CD4-positive, alpha-beta memory T cell (primary cell): Measurements from ENCODE around the gene COBLL1. TPM values are rescaled to one million over a fixed set of nuclear protein-coding genes. Genes with fewer than 3 reads are reported as not detected.

Source experiments
- CTCF ChIA-PET: fragments of 350-600 bp; sonication (Branson Sonifier 250); formaldehyde crosslinking; loops from one replicate; lab custom pipeline; 2021; ENCODE audit warnings: inconsistent platforms; ENCODE audit not compliant: partially characterized antibody; lab: Charles Lee
- POLR2A ChIA-PET: fragments of 350-600 bp; sonication (Branson Sonifier 250); formaldehyde crosslinking; loops from one replicate; lab custom pipeline; 2021; ENCODE audit not compliant: partially characterized antibody; lab: Charles Lee
- DNase-seq, 5 donors: peaks; one replicate each; pipeline versions ENCODE4 v3.0.0 to v3.0.0-alpha.2; 2020 to 2022; ENCODE audit warnings: mixed read lengths in 1 of 5
- H3K27ac ChIP-seq: one replicate; pipeline ENCODE4 v1.7.0; 2013; ENCODE audit warnings: low read depth, low read length
- H3K27me3 ChIP-seq: 2 replicates; pipeline ENCODE4 v1.7.0; 2013; ENCODE audit warnings: mild to moderate bottlenecking, low read length, moderate library complexity; ENCODE audit not compliant: insufficient read depth
- H3K36me3 ChIP-seq: 2 replicates; pipeline ENCODE4 v1.7.0; 2013; ENCODE audit warnings: mild to moderate bottlenecking, low read length, moderate library complexity; ENCODE audit not compliant: insufficient read depth
- H3K4me1 ChIP-seq: 2 replicates; pipeline ENCODE4 v1.7.0; 2013; ENCODE audit warnings: mild to moderate bottlenecking, low read length, moderate library complexity; ENCODE audit not compliant: insufficient read depth
- H3K4me3 ChIP-seq, 2 donors: one replicate each; pipeline ENCODE4 v1.7.0; 2013; ENCODE audit warnings: low read length in 2 of 2, mild to moderate bottlenecking in 1 of 2
- H3K9me3 ChIP-seq, 2 donors: one replicate each; pipeline ENCODE4 v1.7.0; 2013; ENCODE audit warnings: low read length in 2 of 2, control low read depth in 1 of 2; ENCODE audit not compliant: control insufficient read depth in 1 of 2
- H3K27ac Mint-ChIP-seq, 7 donors: one replicate each; pipeline ENCODE4 v1.8.0; 2020 to 2021; ENCODE audit warnings: mixed read lengths in 7 of 7, mild to moderate bottlenecking in 6 of 7, inconsistent platforms in 3 of 7, moderate library complexity in 3 of 7
- H3K27me3 Mint-ChIP-seq, 2 donors: one replicate each; pipeline ENCODE4 v1.8.0; 2020 to 2021; ENCODE audit warnings: mixed read lengths in 2 of 2
- H3K36me3 Mint-ChIP-seq, 2 donors: one replicate each; pipeline ENCODE4 v1.8.0; 2020 to 2021; ENCODE audit warnings: mixed read lengths in 2 of 2, inconsistent platforms in 1 of 2, mild to moderate bottlenecking in 1 of 2
- H3K4me1 Mint-ChIP-seq, 4 donors: one replicate each; pipeline ENCODE4 v1.8.0; 2020 to 2021; ENCODE audit warnings: mixed read lengths in 4 of 4, mild to moderate bottlenecking in 1 of 4
- H3K4me3 Mint-ChIP-seq, 8 donors: one replicate each; pipeline ENCODE4 v1.8.0; 2020 to 2021; ENCODE audit warnings: mixed read lengths in 8 of 8, mild to moderate bottlenecking in 7 of 8, moderate library complexity in 6 of 8, inconsistent platforms in 3 of 8
- H3K9me3 Mint-ChIP-seq, 8 donors: one replicate each; pipeline ENCODE4 v1.8.0; 2020 to 2021; ENCODE audit warnings: mixed read lengths in 8 of 8, mild to moderate bottlenecking in 5 of 8, inconsistent platforms in 3 of 8, moderate library complexity in 1 of 8
- intact Hi-C: fragments of 100-400 bp; cut with micrococcal nuclease; formaldehyde crosslinking; loops from one replicate; pipeline ENCODE4 v1.15.1; 2023
- polyA plus RNA-seq, 2 donors: library from polyadenylated mRNA; unstranded; fragments of 300-500 nt; fragmentation: Illumina TruSeq; gene quantifications; one replicate each; pipeline ENCODE4 v1.2.3, GENCODE V29; 2021
- total RNA-seq, 2 experiments: library from RNA; stranded (reverse); gene quantifications; one replicate each; pipeline ENCODE4 v1.2.3, GENCODE V29; 2021

Gene COBLL1
- total and polyA plus RNA-seq, 4 experiments from 2014 or later, result 0.42 TPM; not detected in 3

DNA sequence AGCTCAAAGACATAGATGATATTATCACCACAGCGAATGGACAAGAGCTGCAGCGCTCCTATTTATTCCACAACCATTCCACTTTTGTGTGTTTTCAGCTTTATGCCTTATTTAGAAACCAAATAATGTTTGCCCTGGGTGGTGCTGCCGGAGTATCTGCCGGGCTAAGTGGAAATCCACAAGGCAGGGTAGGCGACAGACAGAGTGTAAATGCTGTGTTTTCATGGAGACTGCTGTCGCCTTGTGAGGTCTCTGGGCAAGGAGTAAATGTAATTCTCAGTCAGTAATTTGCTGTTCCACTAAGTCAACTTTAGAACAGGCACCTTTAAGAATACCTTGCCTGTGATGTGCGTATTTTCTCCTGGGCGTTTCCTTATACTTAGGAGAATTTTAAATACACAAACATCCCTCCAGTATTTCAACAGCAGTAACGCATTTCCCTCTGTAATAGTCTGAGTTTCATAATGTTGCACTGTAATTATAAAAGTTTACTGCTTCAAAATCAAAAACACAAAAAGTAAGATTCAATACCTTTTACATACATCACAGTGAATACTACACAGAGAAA lies 60.9 kb downstream of the COBLL1 start:
- H3K36me3 Mint-ChIP-seq, result no peaks in the 10 kb centered on the region
- H3K4me1 ChIP-seq, result no peaks in the 10 kb centered on the region
- no peak for DNase-seq
- ChIA-PET POLR2A (no interaction called here), CTCF (no interaction called here)
- H3K9me3 Mint-ChIP-seq, result peaks cover 0 to 5% (median 1%) of the 10 kb centered on the region in 8 donors
- intact Hi-C loops, result no loop called here
- H3K4me3 ChIP-seq, result no peak overlapping the region
- H3K27me3 Mint-ChIP-seq, result no peaks in the 10 kb centered on the region
- no peaks in the 10 kb centered on the region for H3K4me1 Mint-ChIP-seq
- H3K27ac ChIP-seq, result no peak overlapping the region
- no peaks in the 10 kb centered on the region for H3K36me3 ChIP-seq
- H3K4me3 Mint-ChIP-seq, result no peak overlapping the region
- no peaks in the 10 kb centered on the region for H3K9me3 ChIP-seq
- H3K27ac Mint-ChIP-seq, result no peak overlapping the region
- H3K27me3 ChIP-seq, result no peaks in the 10 kb centered on the region

DNA sequence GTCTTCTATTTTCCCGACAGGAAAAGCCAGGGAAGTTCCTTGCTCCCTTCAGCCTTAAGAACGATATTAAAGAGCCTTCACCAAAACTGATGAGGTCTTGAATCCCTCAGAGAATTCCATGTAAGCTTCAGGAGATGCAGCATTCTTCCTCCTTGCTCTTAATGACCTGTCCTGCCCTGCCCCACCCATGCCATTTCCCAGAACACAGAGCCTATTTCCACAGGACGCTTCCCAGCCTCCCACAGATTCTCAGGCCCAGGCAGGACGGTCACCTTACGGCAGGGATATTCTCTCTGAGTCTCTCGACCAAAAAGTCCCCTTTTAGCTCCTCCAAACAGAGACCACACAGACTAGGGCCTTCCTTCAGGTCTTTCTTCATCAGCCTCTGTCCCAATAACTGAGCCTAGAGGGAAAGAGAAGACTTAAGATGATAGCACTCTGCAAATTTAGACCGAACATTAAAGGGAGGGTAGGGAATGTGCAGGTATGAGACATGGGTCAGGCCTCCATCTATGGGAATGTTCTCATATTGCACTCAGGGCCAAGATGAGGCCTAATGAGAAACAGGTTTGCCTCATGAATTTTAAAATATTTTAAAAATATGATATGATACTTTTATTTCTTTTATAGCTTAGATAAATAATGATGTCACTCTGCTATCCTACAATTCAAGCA lies 62.1 kb downstream of the COBLL1 start:
- intact Hi-C loops, result no loop called here
- no peak overlapping the region for H3K27ac Mint-ChIP-seq
- peaks cover 0 to 5% (median 1%) of the 10 kb centered on the region in 8 donors for H3K9me3 Mint-ChIP-seq
- H3K27ac ChIP-seq, result no peak overlapping the region
- no peaks in the 10 kb centered on the region for H3K4me1 Mint-ChIP-seq
- POLR2A ChIA-PET, result no interaction called here
- H3K27me3 Mint-ChIP-seq, result no peaks in the 10 kb centered on the region
- no peak for DNase-seq
- H3K9me3 ChIP-seq, result no peaks in the 10 kb centered on the region
- H3K4me1 ChIP-seq, result no peaks in the 10 kb centered on the region
- no peaks in the 10 kb centered on the region for H3K36me3 ChIP-seq
- no peaks in the 10 kb centered on the region for H3K36me3 Mint-ChIP-seq
- CTCF ChIA-PET, result no interaction called here
- no peak overlapping the region for H3K4me3 ChIP-seq
- no peaks in the 10 kb centered on the region for H3K27me3 ChIP-seq
- H3K4me3 Mint-ChIP-seq, result no peak overlapping the region

DNA sequence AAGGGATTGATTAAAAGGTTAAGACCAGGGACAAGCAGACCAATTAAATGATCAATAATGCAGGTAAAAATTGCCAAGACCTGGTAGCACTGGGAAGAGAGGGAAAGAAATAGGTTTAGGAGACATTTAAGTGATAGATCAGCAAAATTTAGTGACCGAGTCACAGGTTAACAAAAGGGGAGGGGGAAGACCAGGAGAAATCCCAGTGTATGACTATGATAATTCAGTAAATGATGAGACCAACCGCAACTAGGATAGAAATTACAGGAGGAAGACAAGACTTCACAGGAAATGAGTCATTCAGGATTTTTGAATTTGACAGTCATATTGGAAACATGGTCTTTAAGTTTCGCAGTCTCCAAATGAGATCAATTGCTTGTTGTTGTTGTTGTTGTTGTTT lies 62.9 kb downstream of the COBLL1 start:
- H3K36me3 Mint-ChIP-seq, result no peaks in the 10 kb centered on the region
- H3K27me3 Mint-ChIP-seq, result no peaks in the 10 kb centered on the region
- CTCF ChIA-PET, result no interaction called here
- intact Hi-C loops, result no loop called here
- no peak for DNase-seq
- H3K27ac Mint-ChIP-seq, result peak overlapping the region in 2 of 7 donors; percentile 0 to 35
- POLR2A ChIA-PET, result no interaction called here
- H3K4me3 ChIP-seq, result no peak overlapping the region
- H3K9me3 Mint-ChIP-seq, result peaks cover 0 to 5% (median 1%) of the 10 kb centered on the region in 8 donors
- no peak overlapping the region for H3K27ac ChIP-seq
- H3K4me1 Mint-ChIP-seq, result no peaks in the 10 kb centered on the region
- no peak overlapping the region for H3K4me3 Mint-ChIP-seq
- H3K27me3 ChIP-seq, result no peaks in the 10 kb centered on the region
- H3K36me3 ChIP-seq, result no peaks in the 10 kb centered on the region
- H3K9me3 ChIP-seq, result no peaks in the 10 kb centered on the region
- H3K4me1 ChIP-seq, result no peaks in the 10 kb centered on the region

DNA sequence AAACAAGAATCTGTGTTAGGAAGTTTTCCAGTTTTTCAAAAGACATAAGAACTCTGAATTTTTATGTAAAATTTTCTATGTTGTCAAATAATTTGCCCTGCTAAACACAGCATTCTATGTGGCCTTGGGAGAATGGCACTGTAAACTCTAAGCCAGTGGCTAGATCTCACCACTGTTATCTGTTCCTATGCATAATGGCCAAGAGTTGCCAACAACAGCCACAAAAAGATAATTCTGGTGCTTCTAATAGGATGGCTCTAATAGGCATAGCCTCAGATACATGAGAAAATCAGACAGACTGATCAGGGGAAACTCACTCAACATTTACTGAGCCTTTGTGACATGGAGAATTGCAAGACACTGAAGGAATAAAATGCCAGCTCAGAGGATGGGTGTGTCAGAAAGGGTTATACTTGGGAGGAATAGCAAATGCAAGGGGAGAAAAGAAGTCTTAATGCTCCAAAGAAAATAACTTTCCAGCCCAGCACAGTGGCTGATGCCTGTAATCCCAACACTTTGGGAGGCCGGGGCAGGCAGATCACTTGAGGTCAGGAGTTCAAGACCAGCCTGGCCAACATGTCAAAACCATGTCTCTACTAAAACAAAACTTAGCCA lies 63.7 kb downstream of the COBLL1 start:
- H3K36me3 Mint-ChIP-seq, result no peaks in the 10 kb centered on the region
- POLR2A ChIA-PET, result no interaction called here
- H3K27ac ChIP-seq, result no peak overlapping the region
- no peak for DNase-seq
- intact Hi-C loops, result no loop called here
- no peaks in the 10 kb centered on the region for H3K27me3 ChIP-seq
- CTCF ChIA-PET, result no interaction called here
- no peak overlapping the region for H3K27ac Mint-ChIP-seq
- no peaks in the 10 kb centered on the region for H3K27me3 Mint-ChIP-seq
- no peaks in the 10 kb centered on the region for H3K9me3 ChIP-seq
- no peak overlapping the region for H3K4me3 ChIP-seq
- H3K9me3 Mint-ChIP-seq, result peaks cover 0 to 3% (median 0%) of the 10 kb centered on the region in 8 donors
- no peaks in the 10 kb centered on the region for H3K4me1 Mint-ChIP-seq
- H3K4me3 Mint-ChIP-seq, result no peak overlapping the region
- no peaks in the 10 kb centered on the region for H3K36me3 ChIP-seq
- no peaks in the 10 kb centered on the region for H3K4me1 ChIP-seq

- Histone ChIP-seq H3K4me1 (no peaks in the 10 kb centered on the region), H3K36me3 (no peaks in the 10 kb centered on the region), H3K4me3 (no peak overlapping the region), H3K27me3 (no peaks in the 10 kb centered on the region), H3K9me3 (no peaks in the 10 kb centered on the region), H3K27ac (no peak overlapping the region)
- H3K27me3 Mint-ChIP-seq, result no peaks in the 10 kb centered on the region
- no peak overlapping the region for H3K27ac Mint-ChIP-seq
- H3K9me3 Mint-ChIP-seq, result peaks cover 0 to 3% (median 0%) of the 10 kb centered on the region in 8 donors
- no peaks in the 10 kb centered on the region for H3K36me3 Mint-ChIP-seq
- ChIA-PET POLR2A (no interaction called here), CTCF (no interaction called here)
- no peak overlapping the region for H3K4me3 Mint-ChIP-seq
- DNase-seq, result no peak
- no peaks in the 10 kb centered on the region for H3K4me1 Mint-ChIP-seq
- intact Hi-C loops, result no loop called here
These were observed 68.0 kb downstream of the COBLL1 start for GRCh38 chr2:164773635-164774034.

GRCh38 chr2:164773091-164773490 lies 68.5 kb downstream of the COBLL1 start:
- Mint-ChIP-seq H3K9me3 (peaks cover 0 to 3% (median 0%) of the 10 kb centered on the region in 8 donors), H3K4me3 (no peak overlapping the region), H3K4me1 (no peaks in the 10 kb centered on the region), H3K27ac (no peak overlapping the region), H3K27me3 (no peaks in the 10 kb centered on the region), H3K36me3 (no peaks in the 10 kb centered on the region)
- H3K27ac ChIP-seq, result no peak overlapping the region
- no peak overlapping the region for H3K4me3 ChIP-seq
- H3K9me3 ChIP-seq, result no peaks in the 10 kb centered on the region
- intact Hi-C loops, result no loop called here
- no peaks in the 10 kb centered on the region for H3K36me3 ChIP-seq
- H3K4me1 ChIP-seq, result no peaks in the 10 kb centered on the region
- CTCF ChIA-PET, result no interaction called here
- no peaks in the 10 kb centered on the region for H3K27me3 ChIP-seq
- DNase-seq, result no peak
- POLR2A ChIA-PET, result no interaction called here

GRCh38 chr2:164771897-164772296 lies 69.7 kb downstream of the COBLL1 start:
- H3K4me3 Mint-ChIP-seq, result no peak overlapping the region
- POLR2A ChIA-PET, result no interaction called here
- Histone ChIP-seq H3K4me3 (no peak overlapping the region), H3K27me3 (no peaks in the 10 kb centered on the region), H3K36me3 (no peaks in the 10 kb centered on the region), H3K9me3 (no peaks in the 10 kb centered on the region), H3K4me1 (no peaks in the 10 kb centered on the region), H3K27ac (no peak overlapping the region)
- intact Hi-C loops, result no loop called here
- no peak overlapping the region for H3K27ac Mint-ChIP-seq
- no peaks in the 10 kb centered on the region for H3K27me3 Mint-ChIP-seq
- H3K4me1 Mint-ChIP-seq, result no peaks in the 10 kb centered on the region
- peaks cover 0 to 1% (median 0%) of the 10 kb centered on the region in 8 donors for H3K9me3 Mint-ChIP-seq
- no peak for DNase-seq
- H3K36me3 Mint-ChIP-seq, result no peaks in the 10 kb centered on the region
- CTCF ChIA-PET, result no interaction called here
